ENCODE results near the gene CLK3. TPM values are rescaled to one million over a fixed set of nuclear protein-coding genes. Genes with fewer than 3 reads are reported as not detected.
"Not testable (repeated sequence)": the region's sequence is repeated elsewhere in the genome, so short reads cannot be mapped to it uniquely, and the experiment has no call there.

Gene CLK3
- total RNA-seq, 1 donor from 2014 or later: 53.2 TPM

DNA sequence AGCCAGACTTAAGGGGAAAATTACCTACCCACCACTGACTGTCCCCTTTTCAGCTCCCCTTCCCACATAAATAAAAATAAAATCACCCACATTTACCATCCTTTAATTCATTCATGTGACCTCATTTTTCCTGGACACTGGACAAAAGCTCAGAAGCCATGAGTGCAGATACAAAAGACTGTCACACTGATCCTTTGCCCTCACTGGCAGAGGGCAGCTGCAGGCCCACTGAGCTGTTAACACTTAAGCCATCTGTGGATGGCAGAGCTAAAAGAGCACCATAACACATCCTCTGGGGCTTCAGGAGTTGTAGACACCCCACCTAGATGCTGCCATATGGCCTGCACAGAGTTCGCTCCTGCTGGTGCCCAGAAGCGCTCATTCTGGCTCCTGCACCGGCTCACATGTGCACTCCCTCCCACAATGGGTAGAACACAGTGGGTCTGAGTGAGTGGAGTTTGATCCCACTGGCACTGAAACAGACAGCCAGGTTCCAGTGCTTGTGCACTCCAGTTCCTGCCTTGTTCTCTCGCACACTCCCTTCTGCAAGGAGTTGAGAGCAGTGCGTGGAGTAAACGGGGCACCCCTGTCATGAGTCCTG lies 41.4 kb downstream of the CLK3 start:
- no peak for DNase-seq (ENCODE audit: extremely low spot score, unreplicated experiment)
- no peak overlapping the region for H3K27ac Mint-ChIP-seq (ENCODE audit: unreplicated experiment)

DNA sequence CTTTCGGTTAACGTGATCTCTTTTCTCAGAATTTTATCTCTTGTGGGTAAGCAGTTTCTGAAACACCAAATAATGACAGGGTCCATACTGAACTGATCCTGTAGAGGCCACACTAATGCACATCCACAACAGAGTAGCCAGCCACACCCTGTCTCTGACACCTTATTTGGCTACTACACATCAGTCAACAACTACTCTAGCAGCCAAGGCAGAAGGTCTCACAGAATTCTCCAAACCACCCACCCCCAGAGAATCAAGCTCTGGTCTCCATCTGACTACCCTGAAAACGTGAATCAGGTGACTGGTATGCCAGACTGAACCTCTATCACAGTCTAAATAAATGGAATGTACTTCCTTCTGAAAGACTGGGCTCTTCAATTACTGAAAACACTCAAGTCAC lies 42.2 kb downstream of the CLK3 start:
- H3K27me3 Mint-ChIP-seq (ENCODE audit: unreplicated experiment): no peaks in the 10 kb centered on the region
- H3K36me3 Mint-ChIP-seq (ENCODE audit: unreplicated experiment): peaks cover 12% of the 10 kb centered on the region
- TF ChIP-seq, protein P1, sequence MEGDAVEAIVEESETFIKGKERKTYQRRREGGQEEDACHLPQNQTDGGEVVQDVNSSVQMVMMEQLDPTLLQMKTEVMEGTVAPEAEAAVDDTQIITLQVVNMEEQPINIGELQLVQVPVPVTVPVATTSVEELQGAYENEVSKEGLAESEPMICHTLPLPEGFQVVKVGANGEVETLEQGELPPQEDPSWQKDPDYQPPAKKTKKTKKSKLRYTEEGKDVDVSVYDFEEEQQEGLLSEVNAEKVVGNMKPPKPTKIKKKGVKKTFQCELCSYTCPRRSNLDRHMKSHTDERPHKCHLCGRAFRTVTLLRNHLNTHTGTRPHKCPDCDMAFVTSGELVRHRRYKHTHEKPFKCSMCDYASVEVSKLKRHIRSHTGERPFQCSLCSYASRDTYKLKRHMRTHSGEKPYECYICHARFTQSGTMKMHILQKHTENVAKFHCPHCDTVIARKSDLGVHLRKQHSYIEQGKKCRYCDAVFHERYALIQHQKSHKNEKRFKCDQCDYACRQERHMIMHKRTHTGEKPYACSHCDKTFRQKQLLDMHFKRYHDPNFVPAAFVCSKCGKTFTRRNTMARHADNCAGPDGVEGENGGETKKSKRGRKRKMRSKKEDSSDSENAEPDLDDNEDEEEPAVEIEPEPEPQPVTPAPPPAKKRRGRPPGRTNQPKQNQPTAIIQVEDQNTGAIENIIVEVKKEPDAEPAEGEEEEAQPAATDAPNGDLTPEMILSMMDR (IDR thresholded peaks at IDR 0.05): no peak
- H3K27ac Mint-ChIP-seq (ENCODE audit: unreplicated experiment): no peak overlapping the region
- no peak overlapping the region for H3K4me3 Mint-ChIP-seq (ENCODE audit: unreplicated experiment)
- no peaks in the 10 kb centered on the region for H3K9me3 Mint-ChIP-seq (ENCODE audit: unreplicated experiment)
- no peak for DNase-seq (ENCODE audit: extremely low spot score, unreplicated experiment)
- peaks cover 24% of the 10 kb centered on the region for H3K4me1 Mint-ChIP-seq (ENCODE audit: unreplicated experiment)

More for the DNA sequence above, 41.4 kb downstream of the CLK3 start:
- Mint-ChIP-seq H3K4me1 (ENCODE audit: unreplicated experiment) (peaks cover 24% of the 10 kb centered on the region), H3K9me3 (ENCODE audit: unreplicated experiment) (no peaks in the 10 kb centered on the region), H3K4me3 (ENCODE audit: unreplicated experiment) (no peak overlapping the region), H3K36me3 (ENCODE audit: unreplicated experiment) (peaks cover 12% of the 10 kb centered on the region), H3K27me3 (ENCODE audit: unreplicated experiment) (no peaks in the 10 kb centered on the region)
- TF ChIP-seq, protein P1 (IDR thresholded peaks at IDR 0.05): no peak

DNA sequence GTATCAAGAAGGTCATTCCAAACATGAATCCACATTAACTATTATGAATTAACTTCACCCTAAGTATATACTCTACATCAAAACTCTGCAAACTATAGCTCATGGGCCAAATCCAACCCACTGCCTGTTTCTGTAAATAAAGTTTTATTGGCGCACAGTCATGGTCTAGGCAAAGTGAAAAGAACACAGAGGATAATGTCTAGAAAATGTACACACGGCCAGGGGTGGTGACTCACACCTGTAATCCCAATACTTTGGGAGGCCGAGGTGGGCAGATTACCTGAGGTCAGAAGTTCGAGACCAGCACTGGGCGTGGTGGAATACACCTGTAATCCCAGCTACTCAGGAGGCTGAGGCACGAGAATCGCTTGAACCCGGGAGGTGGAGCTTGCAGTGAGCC lies 45.6 kb downstream of the CLK3 start:
- H3K4me1 Mint-ChIP-seq (ENCODE audit: unreplicated experiment): peaks cover 11% of the 10 kb centered on the region
- DNase-seq (ENCODE audit: extremely low spot score, unreplicated experiment): not testable (repeated sequence)

DNA sequence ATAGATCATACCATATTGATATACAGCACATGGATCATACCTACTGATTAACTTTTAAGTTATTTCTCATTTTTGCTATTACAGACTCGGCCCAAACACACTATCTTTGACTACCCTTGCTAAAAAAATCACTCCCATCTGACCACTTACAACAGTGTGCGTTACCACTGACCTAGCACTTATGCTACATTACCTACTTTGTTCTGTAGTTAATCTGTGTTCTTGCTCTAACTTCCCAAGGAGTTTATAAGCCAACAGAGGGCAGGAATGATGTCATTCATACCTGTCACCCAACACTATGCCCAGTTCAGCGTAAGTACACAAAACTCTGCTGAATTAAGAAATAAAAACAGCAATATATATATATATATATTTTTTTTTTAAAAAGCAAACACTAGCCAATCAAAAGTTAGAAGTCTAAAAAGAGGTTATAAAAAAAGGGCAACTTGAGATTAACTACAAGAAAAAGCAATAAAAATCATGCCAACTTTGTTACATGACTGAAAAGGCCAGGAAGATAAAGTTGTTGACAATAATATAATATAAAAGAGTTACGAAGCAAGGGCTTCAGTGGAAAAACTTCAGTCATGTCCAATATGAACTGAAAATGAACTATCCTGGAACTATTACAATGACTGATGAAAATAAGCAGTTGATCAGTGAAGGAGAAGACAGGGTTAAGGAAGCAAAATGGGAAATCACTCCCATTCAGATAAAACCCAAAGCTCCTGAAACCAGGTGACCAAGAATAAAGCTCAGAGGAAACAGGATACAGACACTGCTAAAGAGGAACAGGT lies 46.6 kb downstream of the CLK3 start:
- H3K9me3 Mint-ChIP-seq (ENCODE audit: unreplicated experiment): no peaks in the 10 kb centered on the region
- H3K27ac Mint-ChIP-seq (ENCODE audit: unreplicated experiment): no peak overlapping the region

More for the DNA sequence above, 45.6 kb downstream of the CLK3 start:
- not testable (repeated sequence) for H3K27me3 Mint-ChIP-seq (ENCODE audit: unreplicated experiment); H3K36me3 Mint-ChIP-seq (ENCODE audit: unreplicated experiment); H3K27ac Mint-ChIP-seq (ENCODE audit: unreplicated experiment); H3K9me3 Mint-ChIP-seq (ENCODE audit: unreplicated experiment); H3K4me3 Mint-ChIP-seq (ENCODE audit: unreplicated experiment)

DNA sequence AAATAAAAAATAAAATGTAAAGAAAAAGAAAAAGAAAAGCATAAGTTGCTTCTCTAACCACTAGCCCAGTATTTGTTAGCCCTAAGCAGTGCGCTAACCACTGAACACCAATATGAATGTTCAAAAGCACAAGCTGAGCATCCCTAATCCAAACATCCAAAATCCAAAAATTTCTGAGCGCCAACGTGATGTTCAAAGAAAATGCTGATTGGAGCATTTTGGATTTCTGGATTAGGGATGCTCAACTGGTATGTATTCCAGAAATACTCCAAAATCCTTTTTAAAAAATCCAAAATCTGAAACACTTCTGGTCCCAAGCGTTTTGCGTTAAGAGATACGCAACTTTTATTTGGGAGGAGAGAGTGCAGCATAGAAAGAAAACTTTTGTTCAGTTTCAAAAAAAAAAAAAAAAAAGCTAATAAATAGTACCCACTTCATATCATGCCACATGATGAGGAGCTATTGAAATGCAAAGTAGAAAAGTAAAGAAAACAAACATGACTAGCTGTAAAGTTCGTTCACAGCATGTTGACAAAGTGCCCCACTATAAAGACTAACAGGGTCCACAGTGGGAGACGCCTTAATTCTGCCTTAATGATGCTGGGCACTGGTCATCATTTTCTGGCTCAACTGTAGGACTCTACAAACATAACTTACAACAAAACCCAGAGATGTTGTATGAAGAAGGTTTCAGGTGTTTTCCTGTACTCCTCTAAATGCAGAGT lies 47.8 kb downstream of the CLK3 start:
- Mint-ChIP-seq H3K9me3 (ENCODE audit: unreplicated experiment) (no peaks in the 10 kb centered on the region), H3K4me3 (ENCODE audit: unreplicated experiment) (no peak overlapping the region), H3K4me1 (ENCODE audit: unreplicated experiment) (peaks cover 5% of the 10 kb centered on the region), H3K27ac (ENCODE audit: unreplicated experiment) (no peak overlapping the region), H3K27me3 (ENCODE audit: unreplicated experiment) (no peaks in the 10 kb centered on the region), H3K36me3 (ENCODE audit: unreplicated experiment) (peaks cover 6% of the 10 kb centered on the region)
- no peak for DNase-seq (ENCODE audit: extremely low spot score, unreplicated experiment)
- TF ChIP-seq, protein P1 (IDR thresholded peaks at IDR 0.05): no peak

More for the DNA sequence above, 46.6 kb downstream of the CLK3 start:
- H3K36me3 Mint-ChIP-seq (ENCODE audit: unreplicated experiment): peaks cover 2% of the 10 kb centered on the region
- H3K4me3 Mint-ChIP-seq (ENCODE audit: unreplicated experiment): no peak overlapping the region
- H3K27me3 Mint-ChIP-seq (ENCODE audit: unreplicated experiment): no peaks in the 10 kb centered on the region
- TF ChIP-seq, protein P1 (IDR thresholded peaks at IDR 0.05): no peak
- peaks cover 11% of the 10 kb centered on the region for H3K4me1 Mint-ChIP-seq (ENCODE audit: unreplicated experiment)
- no peak for DNase-seq (ENCODE audit: extremely low spot score, unreplicated experiment)
